COLO668 (cell line): ENCODE results near the gene ADISSP.

ENCODE experiments used
- DNase-seq: peaks from one replicate; lab custom pipeline; 2025; ENCODE audit not compliant: unreplicated experiment; lab: John Stamatoyannopoulos, UW

ADISSP gene

DNA sequence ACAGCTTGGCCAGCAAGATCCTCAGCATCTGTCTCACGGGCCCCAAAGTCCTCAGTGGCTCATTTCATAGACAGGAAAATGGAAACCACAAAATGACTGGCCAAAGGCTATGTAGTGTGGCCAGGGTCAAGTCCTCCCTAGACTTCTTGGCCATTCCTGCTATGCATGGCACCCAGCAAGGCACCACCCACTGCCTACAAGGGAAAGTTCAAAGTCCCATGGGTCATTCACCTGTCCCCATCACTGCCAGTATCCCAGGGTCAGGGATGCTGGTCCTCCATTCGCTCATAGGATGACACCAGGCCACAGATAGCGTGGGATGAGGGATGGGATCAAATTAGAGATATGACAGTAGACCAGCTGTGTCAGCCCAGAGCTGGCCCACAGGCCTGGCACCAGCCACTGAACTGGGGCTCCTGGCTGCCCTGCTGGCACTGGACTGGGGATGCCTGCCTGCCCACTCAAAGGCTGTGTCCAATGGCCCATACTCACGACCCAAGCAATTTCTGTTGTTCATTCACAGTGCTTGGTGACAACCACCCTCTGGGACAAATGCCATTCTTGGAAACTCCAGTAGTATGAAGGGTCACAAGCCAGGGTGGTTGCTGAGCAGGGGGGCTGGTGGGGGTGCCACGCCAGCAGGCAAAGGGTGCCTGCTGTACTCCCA is 11.6 kb downstream of the ADISSP start:
- DNase-seq: no peak

DNA sequence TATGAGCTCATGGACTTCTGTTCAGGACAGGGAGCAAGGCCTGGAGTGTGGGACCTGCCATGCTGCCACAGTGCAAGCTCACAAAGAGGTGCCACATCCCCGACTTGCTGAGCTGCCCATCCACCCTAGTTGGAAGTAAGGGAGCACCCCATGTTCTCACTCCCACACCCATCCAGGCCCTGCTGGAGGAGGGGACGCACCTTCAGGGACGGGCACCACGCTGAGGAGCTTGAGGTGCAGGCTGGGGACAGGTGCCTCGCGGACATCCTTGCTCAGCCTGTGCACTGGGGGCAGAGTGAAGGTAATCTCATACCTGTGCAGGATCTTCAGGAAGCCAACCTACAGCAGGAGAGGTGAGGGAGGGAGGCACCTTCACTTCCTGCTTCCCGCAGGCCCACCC is 12.3 kb downstream of the ADISSP start:
- no peak for DNase-seq

DNA sequence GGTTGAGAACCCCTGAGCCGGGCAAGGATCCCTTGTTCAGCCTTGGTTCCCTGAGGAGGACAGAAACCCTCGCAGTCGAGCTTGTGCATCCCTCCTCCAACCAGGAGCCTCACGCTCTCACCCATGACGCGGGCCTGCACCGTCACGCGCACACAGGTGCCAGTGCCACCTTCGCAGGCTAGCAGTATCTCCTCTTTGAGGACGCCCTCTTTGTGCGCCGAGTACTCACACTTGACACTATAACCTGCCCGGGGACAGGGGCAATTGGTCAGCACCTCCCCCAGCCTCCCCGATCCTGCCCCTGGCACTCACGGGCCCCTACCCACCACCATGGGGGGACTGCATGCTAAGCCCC is 13.3 kb downstream of the ADISSP start:
- DNase-seq: no peak

DNA sequence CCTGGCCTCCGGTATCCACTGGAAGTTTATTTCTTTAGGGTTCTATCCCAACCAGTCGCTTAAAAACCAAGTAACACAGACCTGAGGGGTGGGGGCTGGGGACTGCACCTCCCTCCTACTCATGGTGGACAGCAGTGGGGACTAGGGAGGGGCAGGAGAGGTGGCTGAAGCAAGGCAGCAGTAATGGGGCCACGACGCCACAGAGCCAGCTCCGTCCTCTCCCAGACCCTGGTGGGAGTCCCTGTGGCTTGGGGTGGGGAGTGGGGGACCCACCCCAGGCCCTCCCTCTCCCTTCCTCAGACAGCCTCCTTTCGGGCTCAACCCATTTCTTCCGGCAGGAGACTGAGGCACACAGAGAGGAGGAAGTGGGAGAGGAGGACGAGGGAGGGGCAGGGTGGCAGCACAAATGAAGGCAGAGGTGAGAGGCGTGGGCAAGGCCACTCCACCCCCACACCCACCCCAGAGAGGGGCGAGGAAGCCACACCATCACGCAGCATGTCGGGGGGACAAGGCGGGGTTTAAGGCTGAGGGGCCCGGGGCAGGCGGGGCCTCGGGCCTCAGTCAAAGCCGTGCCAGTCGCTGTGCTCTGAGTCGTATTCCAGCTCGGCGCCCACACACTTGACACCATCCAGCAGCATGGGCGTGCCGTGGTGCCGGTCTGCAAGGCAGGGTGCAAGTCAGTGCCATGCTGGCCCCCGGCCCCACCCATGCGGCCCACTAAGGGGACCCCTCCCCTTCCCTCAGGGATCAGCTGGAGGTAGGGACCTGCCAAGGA is 13.9 kb downstream of the ADISSP start:
- no peak for DNase-seq

DNA sequence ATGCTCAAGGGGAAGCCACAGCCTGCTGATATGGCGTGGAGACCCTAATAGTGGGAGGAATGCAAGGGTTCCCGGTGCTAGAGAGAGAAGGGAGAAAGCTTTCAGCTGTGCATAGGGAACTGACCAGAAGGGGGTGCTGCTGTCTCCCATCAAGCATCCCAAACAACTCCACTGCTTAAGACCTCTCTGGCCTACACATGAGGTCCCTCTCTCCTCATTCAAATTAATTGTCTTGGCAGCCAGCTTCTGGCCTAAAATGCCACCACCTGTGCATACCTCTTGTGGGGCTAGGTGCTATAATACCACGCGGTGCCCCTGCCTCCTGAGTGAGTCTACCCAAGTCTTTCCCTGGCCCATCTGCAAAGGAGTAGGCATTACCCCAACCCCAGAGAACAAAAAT is 14.5 kb downstream of the ADISSP start:
- peak; percentile 64 for DNase-seq

DNA sequence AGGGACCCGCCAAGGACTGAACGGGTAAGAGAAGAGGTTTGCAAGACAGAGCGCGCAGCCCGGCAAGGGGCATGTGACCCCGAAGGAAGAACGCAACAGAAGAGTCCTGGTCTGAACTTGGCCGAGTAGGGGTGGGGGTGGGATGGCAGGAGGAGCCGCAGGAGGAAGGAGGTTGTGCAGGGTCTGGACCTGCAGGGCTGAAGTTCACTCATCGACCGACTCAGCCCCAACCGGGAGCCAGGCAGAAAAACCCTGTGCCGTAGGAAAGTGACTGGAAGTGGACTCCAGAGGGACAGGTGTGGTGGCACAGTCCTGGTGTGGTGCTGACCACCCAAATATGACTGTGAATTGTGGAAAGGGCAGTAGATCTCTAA is 15.2 kb downstream of the ADISSP start:
- DNase-seq: no peak

DNA sequence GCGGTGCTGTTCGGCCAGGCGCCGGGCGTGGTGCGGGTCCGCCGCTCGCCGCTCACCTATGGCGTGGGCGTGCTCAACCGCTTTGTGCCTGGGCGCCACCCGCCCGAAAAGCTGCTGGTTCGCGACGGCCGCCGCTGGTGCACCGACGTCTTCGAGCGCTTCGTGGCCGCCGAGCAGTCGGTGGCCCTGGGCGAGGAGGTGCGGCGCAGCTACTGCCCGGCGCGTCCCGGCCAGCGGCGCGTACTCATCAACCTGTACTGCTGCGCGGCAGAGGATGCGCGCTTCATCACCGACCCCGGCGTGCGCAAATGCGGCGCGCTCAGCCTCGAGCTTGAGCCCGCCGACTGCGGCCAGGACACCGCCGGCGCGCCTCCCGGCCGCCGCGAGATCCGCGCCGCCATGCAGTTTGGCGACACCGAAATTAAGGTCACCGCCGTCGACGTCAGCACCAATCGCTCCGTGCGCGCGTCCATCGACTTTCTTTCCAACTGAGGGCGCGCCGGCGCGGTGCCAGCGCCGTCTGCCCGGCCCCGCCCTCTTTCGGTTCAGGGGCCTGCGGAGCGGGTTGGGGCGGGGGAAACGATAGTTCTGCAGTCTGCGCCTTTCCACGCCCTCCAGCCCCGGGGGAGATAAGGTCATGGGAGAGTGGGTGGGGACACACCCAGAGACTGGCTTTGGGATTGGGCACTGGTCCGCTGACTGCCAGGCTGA is 15.7 kb downstream of the ADISSP start:
- DNase-seq: peak; percentile 71

DNA sequence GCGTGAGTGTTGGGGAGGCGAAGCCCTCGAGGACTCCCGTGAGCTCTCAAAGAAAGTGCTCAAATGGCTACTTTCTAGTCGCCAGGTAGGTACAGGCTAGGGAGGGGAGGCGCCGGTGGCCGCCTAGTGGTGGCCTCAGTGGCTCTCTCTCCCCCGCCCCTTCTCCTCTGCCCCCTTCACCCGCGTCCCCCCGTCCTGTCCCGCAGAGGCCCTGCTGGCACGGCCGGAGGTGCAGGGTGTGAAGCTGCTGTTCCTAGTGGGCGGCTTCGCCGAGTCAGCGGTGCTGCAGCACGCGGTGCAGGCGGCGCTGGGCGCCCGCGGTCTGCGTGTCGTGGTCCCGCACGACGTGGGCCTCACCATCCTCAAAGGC is 16.3 kb downstream of the ADISSP start:
- no peak for DNase-seq

DNA sequence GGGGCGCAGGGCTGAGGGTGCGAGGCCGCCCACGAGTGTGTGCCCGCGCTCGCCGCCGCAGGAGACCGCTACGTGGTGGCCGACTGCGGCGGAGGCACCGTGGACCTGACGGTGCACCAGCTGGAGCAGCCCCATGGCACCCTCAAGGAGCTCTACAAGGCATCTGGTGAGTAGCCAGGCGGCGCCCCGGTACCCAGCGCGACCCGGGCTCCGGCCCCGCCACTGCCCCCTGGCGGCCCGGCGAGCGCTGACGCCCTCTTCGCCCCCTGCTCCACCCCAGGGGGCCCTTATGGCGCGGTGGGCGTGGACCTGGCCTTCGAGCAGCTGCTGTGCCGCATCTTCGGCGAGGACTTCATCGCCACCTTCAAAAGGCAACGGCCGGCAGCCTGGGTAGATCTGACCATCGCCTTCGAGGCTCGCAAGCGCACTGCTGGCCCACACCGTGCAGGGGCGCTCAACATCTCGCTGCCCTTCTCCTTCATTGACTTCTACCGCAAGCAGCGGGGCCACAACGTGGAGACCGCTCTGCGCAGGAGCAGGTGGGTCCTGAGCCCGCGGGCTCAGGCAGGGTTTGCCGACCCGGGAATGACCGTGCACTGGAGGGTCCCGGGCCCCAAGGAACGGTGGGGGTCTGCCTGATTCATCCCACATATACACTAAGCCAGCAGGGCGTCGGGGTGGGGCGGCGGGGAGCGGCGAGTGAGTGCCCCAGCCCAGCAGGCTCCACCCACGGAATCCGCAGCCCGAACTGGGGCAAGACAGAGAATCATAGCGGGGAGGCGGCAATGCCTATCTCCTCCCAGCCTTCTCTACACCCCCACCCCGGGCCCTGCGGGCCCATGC is 17.6 kb downstream of the ADISSP start:
- peak; percentile 67 for DNase-seq

DNA sequence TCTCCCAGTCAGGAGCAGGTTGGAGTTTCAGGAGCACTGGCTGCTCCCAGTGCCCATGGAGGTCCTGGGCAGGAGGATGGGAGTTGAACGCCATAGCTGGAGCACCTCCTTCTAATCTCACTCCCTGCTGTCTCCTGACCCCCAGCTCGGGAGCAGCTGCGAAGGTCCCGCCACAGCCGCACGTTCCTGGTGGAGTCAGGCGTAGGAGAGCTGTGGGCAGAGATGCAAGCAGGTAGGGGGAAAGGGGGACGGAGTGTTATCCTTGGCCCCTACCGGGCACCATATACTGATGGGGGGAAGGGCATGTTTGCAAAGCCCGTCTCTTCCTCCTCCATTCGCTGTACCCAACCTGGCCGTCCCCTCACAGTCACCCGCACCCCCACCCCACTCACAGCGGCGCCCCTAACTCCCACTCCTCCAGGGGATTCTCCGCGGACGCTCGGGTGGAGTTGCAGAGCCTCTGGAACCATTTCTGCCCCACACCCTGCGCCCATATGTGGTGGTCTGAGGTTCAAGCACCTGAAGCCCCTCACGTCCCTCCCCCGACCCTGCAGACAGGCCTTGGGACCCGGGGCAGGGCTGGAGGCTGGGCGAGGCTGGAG is 18.4 kb downstream of the ADISSP start:
- no peak for DNase-seq

DNA sequence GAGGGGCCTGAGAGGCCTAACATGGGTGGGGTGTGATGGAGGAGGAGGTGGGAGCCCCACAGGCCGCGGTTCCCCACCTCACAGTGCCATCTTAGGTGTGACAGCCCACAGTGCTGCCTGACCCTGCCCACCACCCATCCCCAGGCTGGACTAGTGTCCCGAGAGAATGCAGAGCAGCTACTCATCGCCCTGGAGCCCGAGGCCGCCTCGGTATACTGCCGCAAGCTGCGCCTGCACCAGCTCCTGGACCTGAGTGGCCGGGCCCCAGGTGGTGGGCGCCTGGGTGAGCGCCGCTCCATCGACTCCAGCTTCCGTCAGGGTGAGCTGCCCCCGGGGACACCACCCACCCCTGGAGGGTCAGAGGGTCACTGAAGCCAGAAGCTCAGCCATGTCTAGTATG is 19.5 kb downstream of the ADISSP start:
- DNase-seq: no peak

DNA sequence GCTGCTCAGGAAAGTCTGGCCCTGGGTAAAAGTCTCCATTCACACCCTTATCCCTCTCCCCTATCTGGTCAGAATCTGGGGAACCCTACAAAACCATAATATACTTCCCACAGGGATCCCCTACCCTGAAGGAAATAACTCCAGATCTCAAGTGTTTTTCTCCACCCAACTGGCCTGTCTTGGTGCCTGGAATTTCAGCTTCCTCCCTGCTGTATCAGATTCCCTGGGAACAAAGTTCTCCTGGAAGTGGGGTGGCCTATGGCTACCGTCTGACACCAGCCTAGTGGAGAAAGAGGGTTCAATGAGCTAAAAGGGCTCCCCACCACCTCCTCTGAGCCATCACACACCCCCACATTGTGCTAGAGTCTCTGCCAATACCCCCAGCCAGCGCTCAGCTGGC is 20.1 kb downstream of the ADISSP start:
- DNase-seq: no peak

DNA sequence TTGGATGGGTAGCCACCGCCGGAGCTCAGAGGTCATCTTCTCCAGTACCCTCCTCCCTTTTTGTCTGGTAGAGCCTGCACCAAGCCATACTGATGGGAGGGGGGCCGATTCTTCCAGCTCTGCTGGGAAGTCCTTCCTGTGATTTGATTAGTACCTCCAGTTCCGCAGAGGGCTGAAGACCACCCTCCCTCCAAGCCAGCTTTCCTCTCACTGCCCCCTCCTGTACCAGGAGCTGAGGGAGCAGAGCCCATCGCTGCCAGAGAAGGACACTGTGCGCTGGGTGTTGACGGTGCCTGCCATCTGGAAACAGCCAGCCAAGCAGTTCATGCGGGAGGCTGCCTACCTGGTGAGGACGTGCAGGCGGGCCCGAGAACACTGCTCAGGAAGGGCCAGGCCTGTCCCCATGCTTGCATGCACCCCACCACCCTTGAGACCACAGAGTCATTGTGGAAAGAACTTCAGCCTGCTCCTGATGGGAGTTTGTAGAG is 21.8 kb downstream of the ADISSP start:
- DNase-seq: no peak

DNA sequence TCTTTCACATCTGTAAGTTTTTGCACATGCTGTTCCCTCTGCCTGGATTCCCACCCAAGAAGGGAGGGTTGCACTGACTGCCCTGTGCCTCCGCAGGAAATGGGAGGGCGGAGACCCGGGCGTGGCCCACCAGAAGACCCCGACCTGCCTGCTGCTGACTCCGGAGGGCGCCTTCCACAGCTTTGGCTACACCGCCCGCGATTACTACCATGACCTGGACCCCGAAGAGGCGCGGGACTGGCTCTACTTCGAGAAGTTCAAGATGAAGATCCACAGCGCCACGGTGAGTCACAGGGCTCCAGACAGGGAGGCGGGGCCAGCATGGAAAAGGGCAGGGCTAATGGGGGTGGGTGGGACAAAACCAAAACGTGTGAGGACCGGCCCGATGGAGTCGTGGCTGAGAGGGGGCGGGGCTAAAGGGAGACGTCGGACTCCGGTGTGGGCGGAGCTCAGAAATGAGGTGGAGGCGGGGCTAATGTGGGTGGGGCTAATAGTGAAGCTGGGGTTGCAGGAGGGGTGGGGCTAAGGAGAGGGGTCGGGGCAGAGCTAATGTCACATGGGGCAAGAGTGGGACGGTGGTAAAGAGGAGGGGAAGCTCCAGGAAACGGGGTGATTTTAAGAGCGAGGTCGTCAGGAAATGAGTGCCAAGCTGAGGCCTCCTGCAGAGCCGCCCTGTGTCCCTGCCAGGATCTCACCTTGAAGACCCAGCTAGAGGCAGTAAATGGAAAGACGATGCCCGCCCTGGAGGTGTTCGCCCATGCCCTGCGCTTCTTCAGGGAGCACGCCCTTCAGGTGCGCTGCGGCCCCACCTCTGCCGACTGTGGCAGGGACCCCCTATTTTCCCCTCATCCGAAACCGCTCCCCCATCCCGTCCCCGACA is 22.5 kb downstream of the ADISSP start:
- DNase-seq: peak; percentile 46

DNA sequence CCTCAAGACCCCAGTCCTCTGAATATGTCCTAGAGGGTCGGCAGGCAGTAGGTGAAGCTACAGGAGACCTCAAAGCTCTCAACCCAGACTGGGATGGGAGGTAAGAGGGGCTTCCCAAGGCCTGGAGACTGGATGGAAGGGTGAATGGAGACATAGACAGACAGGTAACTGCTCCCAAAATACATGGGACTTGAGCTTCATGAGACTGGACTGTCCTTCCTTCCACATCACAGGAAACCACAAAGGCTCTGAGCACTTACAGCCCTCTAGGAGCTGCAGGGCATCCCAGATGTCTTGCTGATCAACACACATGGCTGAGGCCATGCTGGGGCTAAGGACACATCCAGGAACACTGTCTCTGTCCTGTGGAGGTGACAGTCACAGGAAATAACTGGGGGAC is 23.5 kb downstream of the ADISSP start:
- no peak for DNase-seq

DNA sequence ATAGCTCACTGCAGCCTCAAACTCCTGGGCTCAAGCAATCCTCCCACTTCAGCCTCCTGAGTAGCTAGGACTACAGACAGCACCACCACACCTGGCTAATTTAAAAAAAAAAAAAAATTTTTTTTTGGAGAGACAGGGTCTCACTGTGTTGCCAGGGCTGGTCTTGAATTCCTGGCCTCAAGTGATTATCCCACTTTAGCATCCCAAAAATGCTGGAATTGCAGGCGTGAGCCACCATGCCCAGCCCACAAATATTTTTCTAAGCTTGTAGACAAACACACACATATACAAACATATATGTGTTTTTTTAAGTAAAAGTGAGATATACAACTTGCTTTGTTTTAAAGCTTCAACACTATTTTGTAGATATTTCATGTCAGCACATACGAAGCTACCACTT is 24.3 kb downstream of the ADISSP start:
- DNase-seq: no peak

DNA sequence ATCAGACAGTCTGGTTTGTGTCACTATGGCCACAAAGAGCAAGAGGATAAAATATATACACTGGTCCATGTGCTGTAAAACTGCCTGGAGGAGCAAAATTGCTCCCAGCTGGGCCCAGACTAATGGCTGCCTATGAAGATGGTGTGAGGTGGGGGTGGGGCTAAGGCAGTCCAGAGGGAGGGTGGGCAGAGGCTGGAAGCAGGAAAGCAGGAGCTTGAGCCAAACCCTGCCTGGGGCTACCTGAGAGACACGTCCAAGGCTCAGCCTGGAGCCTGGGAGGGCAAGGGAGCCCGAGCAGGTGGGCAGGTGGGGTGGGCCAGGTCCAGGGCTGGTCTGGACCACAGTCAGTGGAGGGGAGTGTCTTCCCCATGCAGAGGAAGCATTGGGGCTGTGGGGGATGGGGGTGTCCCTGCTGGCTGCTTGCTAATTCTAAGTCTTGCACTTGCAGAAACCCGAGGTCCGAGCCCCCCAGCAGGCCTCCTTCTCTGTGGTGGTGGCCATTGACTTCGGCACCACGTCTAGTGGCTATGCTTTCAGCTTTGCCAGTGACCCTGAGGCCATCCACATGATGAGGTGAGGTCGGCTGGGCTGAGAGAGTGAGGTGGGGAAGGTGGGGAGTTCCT is 25.6 kb downstream of the ADISSP start:
- DNase-seq: no peak

DNA sequence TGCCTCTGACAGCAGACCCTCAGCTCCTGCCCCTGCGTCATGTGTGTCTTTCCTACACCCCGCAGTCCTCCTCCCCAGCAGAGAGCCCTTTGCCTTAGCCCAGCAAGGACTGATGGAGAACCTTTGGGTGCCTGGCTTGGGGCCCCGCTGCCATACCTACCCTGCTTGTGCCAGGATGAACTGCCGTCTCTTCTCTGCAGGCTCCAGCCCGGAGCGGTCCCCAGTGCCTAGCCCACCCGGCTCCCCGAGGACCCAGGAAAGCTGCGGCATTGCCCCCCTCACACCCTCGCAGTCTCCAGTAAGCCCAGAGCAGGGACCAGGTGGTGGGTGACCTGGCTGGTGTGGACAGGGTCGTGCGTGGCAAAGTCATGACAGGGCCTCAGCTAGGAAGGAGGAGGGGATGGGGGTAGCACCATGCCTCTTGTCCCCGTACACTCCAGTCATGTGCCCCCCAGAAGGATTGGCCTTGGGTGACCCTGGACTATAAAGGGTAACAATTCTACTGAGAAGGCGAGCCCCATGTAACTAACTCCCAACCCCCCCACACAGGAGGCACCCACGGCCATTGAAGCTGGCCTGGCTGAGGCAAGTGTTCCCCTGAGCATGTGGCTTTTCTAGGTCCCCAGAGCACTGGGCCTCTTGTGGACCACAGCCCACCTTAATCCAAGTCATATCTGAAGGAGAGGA is 26.8 kb downstream of the ADISSP start:
- DNase-seq: no peak

DNA sequence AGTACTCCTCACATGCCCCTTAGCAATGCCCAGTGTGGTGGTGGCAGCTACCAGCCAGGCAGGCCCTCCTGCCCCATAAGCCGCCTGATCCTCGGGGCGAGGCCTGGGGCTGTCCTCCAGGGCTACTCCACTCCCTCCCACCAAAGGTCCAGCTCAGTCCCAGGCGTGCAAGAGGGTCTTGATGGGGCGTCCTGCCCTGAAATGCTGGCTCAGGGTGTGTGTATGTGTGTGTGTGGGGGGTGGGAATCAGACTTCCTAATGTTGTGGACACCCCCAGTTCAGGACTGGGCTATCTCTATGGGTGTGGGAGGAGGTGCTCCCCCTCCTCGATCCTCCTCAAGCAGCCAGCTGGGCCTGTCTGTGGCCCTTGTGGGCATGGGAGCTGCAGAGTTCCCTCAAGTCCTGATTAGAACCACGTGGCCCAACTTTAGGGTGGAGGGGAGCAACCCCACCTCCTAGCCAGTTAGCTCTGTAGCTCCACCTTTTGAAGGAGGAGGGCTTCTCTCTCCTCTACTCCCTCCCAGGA is 27.6 kb downstream of the ADISSP start:
- DNase-seq: no peak
